H1 (cell line): ENCODE results near the gene WDR27. TPM values are rescaled to one million over a fixed set of nuclear protein-coding genes. Genes with fewer than 3 reads are reported as not detected.

Experiments used
- ASH2L ChIP-seq: fragments of 200-600, 300-600 bp; sonication (generic); IDR thresholded peaks from one replicate; pipeline ENCODE4 v1.7.1; 2017; ENCODE audit warnings: low read length
- ATF3 ChIP-seq: IDR thresholded peaks from 2 replicates; pipeline ENCODE4 v1.6.1; 2011; ENCODE audit warnings: low read depth, mild to moderate bottlenecking, low read length; ENCODE audit not compliant: insufficient read depth
- BRCA1 ChIP-seq: IDR thresholded peaks from 2 replicates; pipeline ENCODE4 v1.6.1; 2012; ENCODE audit warnings: low read depth, low read length, improper control_type of control experiment
- CBX5 ChIP-seq: fragments of 300-800, 300-1000 bp; sonication (generic); IDR thresholded peaks from 2 replicates; pipeline ENCODE4 v1.7.1; 2016; ENCODE audit warnings: antibody characterized with exemption, low read length, low read depth
- CREB1 ChIP-seq: IDR thresholded peaks from 2 replicates; pipeline ENCODE4 v1.6.1; 2012; ENCODE audit warnings: inconsistent platforms
- CTBP2 ChIP-seq: IDR thresholded peaks from 2 replicates; pipeline ENCODE4 v1.7.0; 2011; ENCODE audit warnings: borderline replicate concordance, mild to moderate bottlenecking, moderate library complexity, mixed read lengths, low read length; ENCODE audit not compliant: insufficient read depth, insufficient read length
- E2F6 ChIP-seq: IDR thresholded peaks from 2 replicates; pipeline ENCODE4 v1.6.1; 2012; ENCODE audit warnings: inconsistent platforms
- EGR1 ChIP-seq: IDR thresholded peaks from 2 replicates; pipeline ENCODE4 v1.6.1; 2011; ENCODE audit warnings: low read depth, low read length, borderline replicate concordance
- JUN ChIP-seq: IDR thresholded peaks from 2 replicates; pipeline ENCODE4 v1.6.1; 2011; ENCODE audit warnings: low read depth, mild to moderate bottlenecking, improper control_type of control experiment, low read length
- KDM1A ChIP-seq: fragments of 200-600, 300-600 bp; sonication (generic); IDR thresholded peaks from 2 replicates; pipeline ENCODE4 v1.7.1; 2016; ENCODE audit warnings: mild to moderate bottlenecking, low read length, borderline replicate concordance
- POLR2A ChIP-seq, 2 experiments: IDR thresholded peaks; 1 replicate in 1 of 2; 2 replicates in 1 of 2; pipeline ENCODE4 v1.6.1; 2011; ENCODE audit warnings: low read depth in 2 of 2, low read length in 2 of 2, mild to moderate bottlenecking in 2 of 2; ENCODE audit errors: control extremely low read depth in 1 of 2
- RBBP5 ChIP-seq: IDR thresholded peaks from 2 replicates; pipeline ENCODE4 v1.7.1; 2012; ENCODE audit warnings: low read depth, mild to moderate bottlenecking, inconsistent platforms, low read length, moderate library complexity, borderline replicate concordance
- SIX5 ChIP-seq: IDR thresholded peaks from 2 replicates; pipeline ENCODE4 v1.6.1; 2011; ENCODE audit warnings: mild to moderate bottlenecking, low read depth, low read length
- TBP ChIP-seq: IDR thresholded peaks from 2 replicates; pipeline ENCODE4 v1.6.1; 2011; ENCODE audit warnings: low read depth, low read length, improper control_type of control experiment
- YY1 ChIP-seq: IDR thresholded peaks from 2 replicates; pipeline ENCODE4 v1.6.1; 2011; ENCODE audit warnings: low read depth, mild to moderate bottlenecking, low read length
- polyA plus RNA-seq, 7 experiments: library from polyadenylated mRNA; depleted of rRNA in 3 of 7; stranded (reverse) in 5 of 7; unstranded in 2 of 7; fragments of >200 nt in 5 of 7; fragments of 200-250 nt in 2 of 7; gene quantifications; 1 replicate in 5 of 7; 2 replicates in 1 of 7; 4 replicates in 1 of 7; pipeline versions ENCODE4 v1.2.1 to v1.2.3, GENCODE V29; 2011 to 2013; ENCODE audit warnings: missing spikeins in 2 of 7, mixed read lengths in 2 of 7
- total RNA-seq: library from RNA; stranded (reverse); fragmentation: NEBNext Ultra II Directional; extraction: Animal tissue kit (Norgen Biotek cat#: 25700); gene quantifications from 2 replicates; pipeline ENCODE4 v1.2.1, GENCODE V29; 2021

The WDR27 gene
- total and polyA plus RNA-seq, 2 of the 8 experiments (the other 6 are each of a cell fraction or from before 2014, with no cell fraction given) = 53.6 to 68.6 TPM

- TF ChIP-seq CREB1 (no peak), CBX5 (no peak), SIX5 (no peak), YY1 (no peak), KDM1A (no peak), ASH2L (peak; percentile 27), CTBP2 (no peak), POLR2A (IDR thresholded peaks at IDR 0.05; ENCODE audit: control extremely low read depth in 1 of 2, low read depth in 2 of 2, low read length in 2 of 2) (no peak; a peak in 2 of 3 replicates), BRCA1 (no peak), RBBP5 (no peak; the same call in 1 of the 2 replicates), ATF3 (no peak), E2F6 (peak; percentile 52; the same call in 1 of the 2 replicates), EGR1 (no peak), TBP (peak; percentile 49; the same call in 1 of the 2 replicates), JUN (no peak)
These were observed 23.6 kb upstream of the WDR27 start (continued) for GRCh38 chr6:169725125-169726048.
